Measurements from ENCODE around the gene TANC1. TPM values are rescaled to one million over a fixed set of nuclear protein-coding genes. Genes with fewer than 3 reads are reported as not detected.
"Not testable (repeated sequence)": the region's sequence is repeated elsewhere in the genome, so short reads cannot be mapped to it uniquely, and the experiment has no call there.

The TANC1 gene
- total and polyA plus RNA-seq, 4 donors: 23.0 to 31.6 (median 25.0) TPM

GRCh38 chr2:159094173-159094737 lies 125.8 kb downstream of the TANC1 start:
- Histone ChIP-seq H3K27ac (ENCODE audit: low read depth, low read length) (no peak overlapping the region), H3K4me3 (ENCODE audit: low read depth, low read length) (no peak overlapping the region), H3K27me3 (ENCODE audit: control insufficient read depth, insufficient read depth, low read length) (no peaks in the 10 kb centered on the region), H3K4me1 (ENCODE audit: control insufficient read depth, insufficient read depth, low read length) (peaks cover 15% of the 10 kb centered on the region), H3K9me3 (ENCODE audit: control insufficient read depth, insufficient read depth, low read length) (no peaks in the 10 kb centered on the region), H3K36me3 (ENCODE audit: control insufficient read depth, insufficient read depth, low read length) (no peaks in the 10 kb centered on the region)
- WGBS (ENCODE audit: insufficient coverage): 87% methylated on average over 8 of the region's 10 CpGs
- DNase-seq (ENCODE audit: low read depth in 4 of 6, low spot score in 6 of 6): no peak

GRCh38 chr2:159095813-159096212 lies 127.4 kb downstream of the TANC1 start:
- no peak for DNase-seq (ENCODE audit: low read depth in 4 of 6, low spot score in 6 of 6)
- Histone ChIP-seq H3K27ac (ENCODE audit: low read depth, low read length) (no peak overlapping the region), H3K4me1 (ENCODE audit: control insufficient read depth, insufficient read depth, low read length) (peaks cover 4% of the 10 kb centered on the region), H3K36me3 (ENCODE audit: control insufficient read depth, insufficient read depth, low read length) (no peaks in the 10 kb centered on the region), H3K4me3 (ENCODE audit: low read depth, low read length) (no peak overlapping the region), H3K27me3 (ENCODE audit: control insufficient read depth, insufficient read depth, low read length) (no peaks in the 10 kb centered on the region), H3K9me3 (ENCODE audit: control insufficient read depth, insufficient read depth, low read length) (no peaks in the 10 kb centered on the region)
- WGBS (ENCODE audit: insufficient coverage): no CpG with 5 or more reads among the region's 1 CpG

GRCh38 chr2:159096302-159096855 lies 127.9 kb downstream of the TANC1 start:
- H3K4me3 ChIP-seq (ENCODE audit: low read depth, low read length); H3K9me3 ChIP-seq (ENCODE audit: control insufficient read depth, insufficient read depth, low read length); DNase-seq (ENCODE audit: low read depth in 4 of 6, low spot score in 6 of 6); H3K27me3 ChIP-seq (ENCODE audit: control insufficient read depth, insufficient read depth, low read length); H3K4me1 ChIP-seq (ENCODE audit: control insufficient read depth, insufficient read depth, low read length); H3K36me3 ChIP-seq (ENCODE audit: control insufficient read depth, insufficient read depth, low read length); H3K27ac ChIP-seq (ENCODE audit: low read depth, low read length): not testable (repeated sequence)
- 89% methylated on average over 8 of the region's 8 CpGs for WGBS (ENCODE audit: insufficient coverage)

- Histone ChIP-seq H3K4me3 (ENCODE audit: low read depth, low read length) (no peak overlapping the region), H3K27me3 (ENCODE audit: control insufficient read depth, insufficient read depth, low read length) (no peaks in the 10 kb centered on the region), H3K27ac (ENCODE audit: low read depth, low read length) (no peak overlapping the region), H3K9me3 (ENCODE audit: control insufficient read depth, insufficient read depth, low read length) (no peaks in the 10 kb centered on the region), H3K36me3 (ENCODE audit: control insufficient read depth, insufficient read depth, low read length) (no peaks in the 10 kb centered on the region), H3K4me1 (ENCODE audit: control insufficient read depth, insufficient read depth, low read length) (peaks cover 4% of the 10 kb centered on the region)
- WGBS (ENCODE audit: insufficient coverage): 100% methylated on average over 1 of the region's 1 CpG
- DNase-seq (ENCODE audit: low read depth in 4 of 6, low spot score in 6 of 6): no peak
These were observed 128.5 kb downstream of the TANC1 start for GRCh38 chr2:159096901-159097300.

- no CpG with 5 or more reads among the region's 3 CpGs for WGBS (ENCODE audit: insufficient coverage)
- DNase-seq (ENCODE audit: low read depth in 4 of 6, low spot score in 6 of 6): no peak
These were observed 129.9 kb downstream of the TANC1 start for GRCh38 chr2:159098361-159098760.

GRCh38 chr2:159098921-159099411 lies 130.5 kb downstream of the TANC1 start:
- Histone ChIP-seq H3K4me3 (ENCODE audit: low read depth, low read length) (no peak overlapping the region), H3K9me3 (ENCODE audit: control insufficient read depth, insufficient read depth, low read length) (no peaks in the 10 kb centered on the region), H3K27me3 (ENCODE audit: control insufficient read depth, insufficient read depth, low read length) (no peaks in the 10 kb centered on the region), H3K4me1 (ENCODE audit: control insufficient read depth, insufficient read depth, low read length) (peaks cover 4% of the 10 kb centered on the region), H3K27ac (ENCODE audit: low read depth, low read length) (no peak overlapping the region), H3K36me3 (ENCODE audit: control insufficient read depth, insufficient read depth, low read length) (no peaks in the 10 kb centered on the region)
- WGBS (ENCODE audit: insufficient coverage): 100% methylated on average over 2 of the region's 3 CpGs
- DNase-seq (ENCODE audit: low read depth in 4 of 6, low spot score in 6 of 6): no peak

More at GRCh38 chr2:159098361-159098760, 129.9 kb downstream of the TANC1 start:
- Histone ChIP-seq H3K4me1 (ENCODE audit: control insufficient read depth, insufficient read depth, low read length) (peaks cover 4% of the 10 kb centered on the region), H3K4me3 (ENCODE audit: low read depth, low read length) (no peak overlapping the region), H3K27ac (ENCODE audit: low read depth, low read length) (no peak overlapping the region), H3K9me3 (ENCODE audit: control insufficient read depth, insufficient read depth, low read length) (no peaks in the 10 kb centered on the region), H3K27me3 (ENCODE audit: control insufficient read depth, insufficient read depth, low read length) (no peaks in the 10 kb centered on the region), H3K36me3 (ENCODE audit: control insufficient read depth, insufficient read depth, low read length) (no peaks in the 10 kb centered on the region)

- no peaks in the 10 kb centered on the region for H3K36me3 ChIP-seq (ENCODE audit: control insufficient read depth, insufficient read depth, low read length)
- 95% methylated on average over 6 of the region's 8 CpGs for WGBS (ENCODE audit: insufficient coverage)
These were observed 133.5 kb downstream of the TANC1 start for GRCh38 chr2:159101755-159102489.

GRCh38 chr2:159103411-159103810 lies 135.0 kb downstream of the TANC1 start:
- WGBS (ENCODE audit: insufficient coverage): no CpG with 5 or more reads among the region's 5 CpGs
- DNase-seq (ENCODE audit: low read depth in 4 of 6, low spot score in 6 of 6): no peak
- no peak overlapping the region for H3K4me3 ChIP-seq (ENCODE audit: low read depth, low read length)
- H3K27ac ChIP-seq (ENCODE audit: low read depth, low read length): no peak overlapping the region
- H3K4me1 ChIP-seq (ENCODE audit: control insufficient read depth, insufficient read depth, low read length): peaks cover under 1% of the 10 kb centered on the region
- no peaks in the 10 kb centered on the region for H3K27me3 ChIP-seq (ENCODE audit: control insufficient read depth, insufficient read depth, low read length)
- H3K9me3 ChIP-seq (ENCODE audit: control insufficient read depth, insufficient read depth, low read length): no peaks in the 10 kb centered on the region
- no peaks in the 10 kb centered on the region for H3K36me3 ChIP-seq (ENCODE audit: control insufficient read depth, insufficient read depth, low read length)

More at GRCh38 chr2:159101755-159102489, 133.5 kb downstream of the TANC1 start:
- Histone ChIP-seq H3K9me3 (ENCODE audit: control insufficient read depth, insufficient read depth, low read length) (no peaks in the 10 kb centered on the region), H3K27me3 (ENCODE audit: control insufficient read depth, insufficient read depth, low read length) (no peaks in the 10 kb centered on the region), H3K4me1 (ENCODE audit: control insufficient read depth, insufficient read depth, low read length) (no peaks in the 10 kb centered on the region), H3K4me3 (ENCODE audit: low read depth, low read length) (no peak overlapping the region), H3K27ac (ENCODE audit: low read depth, low read length) (no peak overlapping the region)
- no peak for DNase-seq (ENCODE audit: low read depth in 4 of 6, low spot score in 6 of 6)

GRCh38 chr2:159106109-159106508 lies 137.7 kb downstream of the TANC1 start:
- H3K36me3 ChIP-seq (ENCODE audit: control insufficient read depth, insufficient read depth, low read length): no peaks in the 10 kb centered on the region
- peaks cover 3% of the 10 kb centered on the region for H3K4me1 ChIP-seq (ENCODE audit: control insufficient read depth, insufficient read depth, low read length)
- no peak overlapping the region for H3K4me3 ChIP-seq (ENCODE audit: low read depth, low read length)
- H3K9me3 ChIP-seq (ENCODE audit: control insufficient read depth, insufficient read depth, low read length): no peaks in the 10 kb centered on the region
- no peak for DNase-seq (ENCODE audit: low read depth in 4 of 6, low spot score in 6 of 6)
- H3K27ac ChIP-seq (ENCODE audit: low read depth, low read length): no peak overlapping the region
- H3K27me3 ChIP-seq (ENCODE audit: control insufficient read depth, insufficient read depth, low read length): no peaks in the 10 kb centered on the region
- 100% methylated on average over 1 of the region's 5 CpGs for WGBS (ENCODE audit: insufficient coverage)
